CD14-positive monocyte (primary cell): ENCODE results near the gene PAPPA. TPM values are rescaled to one million over a fixed set of nuclear protein-coding genes. Genes with fewer than 3 reads are reported as not detected.

Source experiments
- DNase-seq, 3 donors: peaks; one replicate each; pipeline ENCODE4 v3.0.0-alpha.2; 2011 to 2022
- H2AFZ ChIP-seq: 2 replicates; pipeline ENCODE4 v1.6.0; 2012; ENCODE audit warnings: mild to moderate bottlenecking, low read depth, low read length, inconsistent platforms; ENCODE audit not compliant: insufficient read depth, poor library complexity, severe bottlenecking
- H3K27ac ChIP-seq, 2 donors: 1 replicate in 1 of 2; 2 replicates in 1 of 2; pipeline ENCODE4 v1.5.1; 2012 to 2013; ENCODE audit warnings: low read length in 2 of 2, control low read depth in 1 of 2, inconsistent platforms in 1 of 2, low read depth in 1 of 2, mild to moderate bottlenecking in 1 of 2
- H3K27me3 ChIP-seq, 2 donors: one replicate each; pipeline versions ENCODE4 v1.6.0 to v1.6.1; 2011 to 2013; ENCODE audit warnings: low read length in 2 of 2; ENCODE audit not compliant: control insufficient read depth in 2 of 2, insufficient read depth in 2 of 2
- H3K36me3 ChIP-seq, 2 donors: replicated peaks in 1 of 2; 1 replicate in 1 of 2; 2 replicates in 1 of 2; pipeline versions ENCODE4 v1.5.1 to v1.6.1; 2012 to 2013; ENCODE audit warnings: low read length in 2 of 2, control low read depth in 1 of 2, inconsistent platforms in 1 of 2, mild to moderate bottlenecking in 1 of 2; ENCODE audit not compliant: insufficient read depth in 2 of 2, control insufficient read depth in 1 of 2
- H3K4me1 ChIP-seq, 2 donors: 1 replicate in 1 of 2; 2 replicates in 1 of 2; pipeline versions ENCODE4 v1.5.1 to v1.6.1; 2012 to 2013; ENCODE audit warnings: low read length in 2 of 2, control low read depth in 1 of 2, inconsistent platforms in 1 of 2, mild to moderate bottlenecking in 1 of 2, moderate library complexity in 1 of 2; ENCODE audit not compliant: insufficient read depth in 2 of 2, control insufficient read depth in 1 of 2
- H3K4me2 ChIP-seq: replicated peaks from 2 replicates; pipeline ENCODE3; 2012; ENCODE audit warnings: low read length, moderate library complexity, mild to moderate bottlenecking; ENCODE audit not compliant: poor library complexity, severe bottlenecking; ENCODE audit errors: extremely low read depth
- H3K4me3 ChIP-seq, 3 experiments: fragments of 200-600 bp in 1 of 3; sonication (generic) in 1 of 3; replicated peaks in 1 of 3; 1 replicate in 2 of 3; 2 replicates in 1 of 3; pipeline ENCODE4 v1.5.1; 2011 to 2013; ENCODE audit warnings: low read length in 3 of 3, mild to moderate bottlenecking in 3 of 3, control low read depth in 2 of 3, low read depth in 2 of 3, inconsistent platforms in 1 of 3, moderate library complexity in 1 of 3
- H3K79me2 ChIP-seq: 2 replicates; pipeline ENCODE4 v1.6.0; 2012; ENCODE audit warnings: mild to moderate bottlenecking, control low read depth, inconsistent platforms, low read length, moderate library complexity; ENCODE audit not compliant: insufficient read depth
- H3K9ac ChIP-seq: 2 replicates; pipeline ENCODE4 v1.6.0; 2017; ENCODE audit warnings: low read length, mild to moderate bottlenecking; ENCODE audit not compliant: insufficient read depth, poor library complexity, severe bottlenecking
- H3K9me3 ChIP-seq, 2 donors: replicated peaks in 1 of 2; 1 replicate in 1 of 2; 2 replicates in 1 of 2; pipeline versions ENCODE4 v1.5.1 to v1.6.1; 2012 to 2013; ENCODE audit warnings: low read length in 2 of 2, control low read depth in 1 of 2; ENCODE audit not compliant: control insufficient read depth in 1 of 2, insufficient read depth in 1 of 2
- H4K20me1 ChIP-seq: 2 replicates; pipeline ENCODE4 v1.6.0; 2012; ENCODE audit warnings: mild to moderate bottlenecking, low read length, control low read depth, moderate library complexity; ENCODE audit not compliant: insufficient read depth
- H3K27ac Mint-ChIP-seq, 7 donors: one replicate each; pipeline ENCODE4 v1.8.0; 2020; ENCODE audit warnings: mild to moderate bottlenecking in 7 of 7, mixed read lengths in 7 of 7, moderate library complexity in 6 of 7, inconsistent platforms in 2 of 7
- H3K27me3 Mint-ChIP-seq, 3 donors: one replicate each; pipeline ENCODE4 v1.8.0; 2021 to 2022; ENCODE audit warnings: low read depth in 3 of 3, mild to moderate bottlenecking in 3 of 3, mixed read lengths in 3 of 3, moderate library complexity in 3 of 3, inconsistent platforms in 1 of 3
- H3K36me3 Mint-ChIP-seq, 2 donors: one replicate each; pipeline ENCODE4 v1.8.0; 2020; ENCODE audit warnings: mixed read lengths in 2 of 2, inconsistent platforms in 1 of 2, mild to moderate bottlenecking in 1 of 2
- H3K4me1 Mint-ChIP-seq: one replicate; pipeline ENCODE4 v1.8.0; 2020; ENCODE audit warnings: mild to moderate bottlenecking, mixed read lengths
- H3K4me3 Mint-ChIP-seq, 2 donors: one replicate each; pipeline ENCODE4 v1.8.0; 2020; ENCODE audit warnings: mild to moderate bottlenecking in 2 of 2, mixed read lengths in 2 of 2, moderate library complexity in 1 of 2
- H3K9me3 Mint-ChIP-seq, 7 donors: one replicate each; pipeline ENCODE4 v1.8.0; 2020 to 2022; ENCODE audit warnings: mixed read lengths in 7 of 7, mild to moderate bottlenecking in 6 of 7, moderate library complexity in 6 of 7, inconsistent platforms in 2 of 7
- CTCF ChIP-seq: fragments of 200-600 bp; IDR thresholded peaks from one replicate; pipeline ENCODE4 v1.8.0; 2022; ENCODE audit warnings: antibody characterized with exemption, mild to moderate bottlenecking
- WGBS: methylation state at CpG from one replicate; pipeline ENCODE4 v1.1.5; 2013; ENCODE audit warnings: missing lambda C conversion rate; ENCODE audit not compliant: insufficient coverage; 5-methylcytosine and 5-hydroxymethylcytosine counted together
- intact Hi-C, 2 donors: fragments of 100-400 bp; cut with micrococcal nuclease; formaldehyde crosslinking; loops; one replicate each; pipeline versions ENCODE4 v1.15.0 to v1.15.1; 2023
- polyA plus RNA-seq, 3 donors: library from polyadenylated mRNA; depleted of rRNA in 1 of 3; unstranded in 2 of 3; stranded (reverse) in 1 of 3; fragments of 300-500 nt in 2 of 3; fragments of >200 nt in 1 of 3; fragmentation: Illumina TruSeq in 2 of 3; gene quantifications; 1 replicate in 2 of 3; 2 replicates in 1 of 3; pipeline ENCODE4 v1.2.3, GENCODE V29; 2012 to 2021

PAPPA gene
- polyA plus RNA-seq, 3 donors: not detected

- no peaks in the 10 kb centered on the region for H3K4me1 Mint-ChIP-seq
- no peak overlapping the region for H3K4me3 Mint-ChIP-seq
- H3K27me3 Mint-ChIP-seq: peaks cover 0 to 3% (median 3%) of the 10 kb centered on the region in 3 donors
- H3K9ac ChIP-seq: no peak overlapping the region
- intact Hi-C loops: no loop called here
- no peaks in the 10 kb centered on the region for H3K27me3 ChIP-seq
- no peaks in the 10 kb centered on the region for H3K9me3 ChIP-seq
- no peaks in the 10 kb centered on the region for H4K20me1 ChIP-seq
- TF ChIP-seq CTCF: no peak
- H3K4me1 ChIP-seq: no peaks in the 10 kb centered on the region
- H3K9me3 Mint-ChIP-seq: peaks cover 0 to 9% (median 0%) of the 10 kb centered on the region in 7 donors
- H3K36me3 ChIP-seq: no peaks in the 10 kb centered on the region
- no peak overlapping the region for H2AFZ ChIP-seq
- DNase-seq: no peak
- no peaks in the 10 kb centered on the region for H3K79me2 ChIP-seq
- no peak overlapping the region for H3K27ac ChIP-seq
- no peaks in the 10 kb centered on the region for H3K36me3 Mint-ChIP-seq
- no peak overlapping the region for H3K27ac Mint-ChIP-seq
- no peak overlapping the region for H3K4me3 ChIP-seq
- no peak overlapping the region for H3K4me2 ChIP-seq
Observed at GRCh38 chr9:116403171-116403570, 249.6 kb downstream of the PAPPA start.

DNA sequence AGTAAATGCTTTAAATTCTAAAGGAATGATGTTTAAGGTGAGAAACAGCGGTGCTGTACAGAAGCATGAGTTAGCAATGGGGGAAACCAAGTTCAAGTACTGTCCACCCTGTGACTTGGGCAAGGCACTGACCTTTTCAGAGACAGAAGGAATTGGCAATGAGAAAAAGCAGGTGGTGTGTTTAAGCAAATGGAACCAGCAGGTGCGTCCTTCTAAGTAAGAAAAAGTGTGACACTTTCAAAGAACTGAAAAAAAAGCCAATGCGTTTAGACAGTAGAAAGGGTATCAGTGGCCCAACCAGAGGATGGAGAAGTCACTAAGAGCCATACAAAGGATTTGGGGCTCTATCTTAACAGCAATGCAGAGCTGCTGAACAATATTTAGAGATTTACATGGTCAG lies 250.6 kb downstream of the PAPPA start:
- WGBS: 97% methylated on average over 3 of the region's 3 CpGs
- H3K4me1 Mint-ChIP-seq: no peaks in the 10 kb centered on the region

More for the DNA sequence above, 250.6 kb downstream of the PAPPA start:
- no peaks in the 10 kb centered on the region for H3K36me3 Mint-ChIP-seq
- H3K27ac Mint-ChIP-seq: no peak overlapping the region
- TF ChIP-seq CTCF: no peak
- H3K27me3 Mint-ChIP-seq: peaks cover 0 to 3% (median 3%) of the 10 kb centered on the region in 3 donors
- Histone ChIP-seq H4K20me1 (no peaks in the 10 kb centered on the region), H3K4me2 (no peak overlapping the region), H3K36me3 (no peaks in the 10 kb centered on the region), H3K27ac (no peak overlapping the region), H3K27me3 (no peaks in the 10 kb centered on the region), H3K9me3 (no peaks in the 10 kb centered on the region), H3K4me3 (no peak overlapping the region), H2AFZ (no peak overlapping the region), H3K79me2 (no peaks in the 10 kb centered on the region), H3K9ac (no peak overlapping the region), H3K4me1 (no peaks in the 10 kb centered on the region)
- peaks cover 0 to 9% (median 0%) of the 10 kb centered on the region in 7 donors for H3K9me3 Mint-ChIP-seq
- intact Hi-C loops: no loop called here
- no peak for DNase-seq
- H3K4me3 Mint-ChIP-seq: no peak overlapping the region
